ENCODE results near the gene SHE.

DNA sequence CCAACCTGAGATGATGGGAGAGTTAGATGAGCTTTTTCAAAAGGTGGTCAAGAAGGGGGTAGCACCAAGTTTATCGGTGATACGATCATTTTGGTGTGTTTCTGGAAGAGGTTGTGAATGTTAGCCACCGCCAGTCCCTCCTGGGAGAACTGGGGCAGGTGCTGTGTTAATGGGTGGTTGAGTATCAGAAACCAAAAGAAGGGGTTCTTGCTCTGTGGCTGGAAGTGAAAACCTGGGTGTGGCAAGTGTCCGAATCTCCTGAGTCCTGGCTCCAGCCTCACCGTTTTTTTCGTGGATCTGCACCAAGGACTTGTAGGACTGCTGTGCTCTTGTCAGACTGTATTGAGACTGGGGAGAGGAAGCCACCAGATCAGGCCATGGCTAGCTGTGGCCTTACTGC is 48.4 kb upstream of the SHE start:
- TF ChIP-seq CTCF (IDR thresholded peaks at IDR 0.05; ENCODE audit: control extremely low read depth in 1 of 3, insufficient read depth in 1 of 3, low read depth in 1 of 3, low read length in 3 of 3): no peak
- no peak for TF ChIP-seq TBP (IDR thresholded peaks at IDR 0.05; ENCODE audit: low read depth, low read length)
- no peak for TF ChIP-seq POLR2AphosphoS5 (IDR thresholded peaks at IDR 0.05; ENCODE audit: low read depth, low read length)
- no peak for TF ChIP-seq PHF8 (conservative IDR thresholded peaks at IDR 0.05; ENCODE audit: low read depth, low read length)
- TF ChIP-seq RFX5 (IDR thresholded peaks at IDR 0.05; ENCODE audit: borderline replicate concordance, low read depth, low read length): no peak
- TF ChIP-seq CBX5 (IDR thresholded peaks at IDR 0.05; ENCODE audit: low read depth, low read length): no peak
- no peak for TF ChIP-seq SP1 (IDR thresholded peaks at IDR 0.05; ENCODE audit: low read depth, low read length)
- TF ChIP-seq MAFK (IDR thresholded peaks at IDR 0.05; ENCODE audit: low read depth, low read length): no peak
- TF ChIP-seq POU5F1 (IDR thresholded peaks at IDR 0.05; ENCODE audit: low read depth, low read length): no peak
- no peak for TF ChIP-seq CREB1 (IDR thresholded peaks at IDR 0.05)
- no peak for TF ChIP-seq POLR2A (IDR thresholded peaks at IDR 0.05; ENCODE audit: control extremely low read depth in 1 of 2, low read depth in 2 of 2, low read length in 2 of 2)
- TF ChIP-seq SIX5 (IDR thresholded peaks at IDR 0.05; ENCODE audit: low read depth, low read length): no peak
- no peak for TF ChIP-seq YY1 (IDR thresholded peaks at IDR 0.05; ENCODE audit: low read depth, low read length)
- TF ChIP-seq RAD21 (IDR thresholded peaks at IDR 0.05 in 1 of 2, conservative IDR thresholded peaks at IDR 0.05 in 1 of 2; ENCODE audit: low read depth in 2 of 2, low read length in 2 of 2): no peak

Data from H1 (cell line).